GM12878 (cell line): ENCODE data around the gene MAD2L1BP. TPM values are rescaled to one million over a fixed set of nuclear protein-coding genes. Genes with fewer than 3 reads are reported as not detected.

Source experiments
- BACH1 ChIP-seq: fragments of 450-650 bp; IDR thresholded peaks from 2 replicates; pipeline ENCODE4 v1.6.1; 2017; ENCODE audit warnings: mild to moderate bottlenecking, borderline replicate concordance
- BHLHE40 ChIP-seq, 2 experiments: fragments of 450-650 bp in 1 of 2; IDR thresholded peaks; 2 replicates each; pipeline ENCODE4 v1.6.1; 2011 to 2017; ENCODE audit warnings: low read depth in 2 of 2, borderline replicate concordance in 1 of 2, improper control_type of control experiment in 1 of 2, low read length in 1 of 2, mild to moderate bottlenecking in 1 of 2
- EGR1 ChIP-seq, 2 experiments: IDR thresholded peaks; 1 replicate in 1 of 2; 2 replicates in 1 of 2; pipeline ENCODE4 v1.6.1; 2011 to 2012; ENCODE audit warnings: low read depth in 2 of 2, low read length in 2 of 2, borderline replicate concordance in 1 of 2, mild to moderate bottlenecking in 1 of 2, moderate library complexity in 1 of 2
- FOS ChIP-seq: IDR thresholded peaks from 3 replicates; pipeline ENCODE4 v1.6.1; 2011; ENCODE audit warnings: borderline replicate concordance; ENCODE audit not compliant: insufficient read length; ENCODE audit errors: extremely low read depth
- GABPA ChIP-seq: IDR thresholded peaks from 2 replicates; pipeline ENCODE4 v1.6.1; 2014; ENCODE audit warnings: antibody characterized with exemption, low read depth, mild to moderate bottlenecking, inconsistent platforms
- JUNB ChIP-seq: IDR thresholded peaks from 2 replicates; pipeline ENCODE4 v1.6.1; 2016; ENCODE audit warnings: antibody characterized with exemption, mild to moderate bottlenecking
- JUND ChIP-seq: IDR thresholded peaks from 2 replicates; pipeline ENCODE4 v1.6.1; 2012; ENCODE audit warnings: low read depth, mild to moderate bottlenecking, low read length, improper control_type of control experiment, moderate library complexity
- MTA2 ChIP-seq: fragments of 450-650 bp; IDR thresholded peaks from 2 replicates; pipeline ENCODE4 v1.6.1; 2016; ENCODE audit warnings: low read depth, mild to moderate bottlenecking, moderate library complexity
- NFIC ChIP-seq: IDR thresholded peaks from 2 replicates; pipeline ENCODE4 v1.6.1; 2012; ENCODE audit warnings: low read depth, mild to moderate bottlenecking, inconsistent platforms, low read length, moderate library complexity
- NFYA ChIP-seq: IDR thresholded peaks from 2 replicates; pipeline ENCODE4 v1.6.1; 2011; ENCODE audit warnings: low read depth, mild to moderate bottlenecking, low read length, improper control_type of control experiment, borderline replicate concordance
- RAD51 ChIP-seq: fragments of 450-650 bp; IDR thresholded peaks from 2 replicates; pipeline ENCODE4 v1.6.1; 2016; ENCODE audit warnings: moderate library complexity, mild to moderate bottlenecking, inconsistent platforms
- RELA ChIP-seq: fragments of 450-650 bp; IDR thresholded peaks from 2 replicates; pipeline ENCODE4 v1.8.0; 2014; ENCODE audit warnings: borderline replicate concordance; ENCODE audit not compliant: partially characterized antibody
- REST ChIP-seq: IDR thresholded peaks from 2 replicates; pipeline ENCODE4 v1.6.1; 2012; ENCODE audit warnings: mild to moderate bottlenecking, low read depth, low read length
- RFX5 ChIP-seq: IDR thresholded peaks from 2 replicates; pipeline ENCODE4 v1.6.1; 2011; ENCODE audit warnings: low read depth, low read length, improper control_type of control experiment
- SMARCA5 ChIP-seq: fragments of 450-650 bp; IDR thresholded peaks from 2 replicates; pipeline ENCODE4 v1.6.1; 2017; ENCODE audit warnings: mild to moderate bottlenecking
- STAT1 ChIP-seq: fragments of 450-650 bp; conservative IDR thresholded peaks from 2 replicates; pipeline ENCODE4 v1.6.1; 2014; ENCODE audit warnings: antibody characterized with exemption, mild to moderate bottlenecking
- TAF1 ChIP-seq: IDR thresholded peaks from 2 replicates; pipeline ENCODE4 v1.6.1; 2011; ENCODE audit warnings: mild to moderate bottlenecking, low read depth, low read length, borderline replicate concordance
- TARDBP ChIP-seq: IDR thresholded peaks from 2 replicates; pipeline ENCODE4 v1.6.1; 2016; ENCODE audit warnings: borderline replicate concordance
- TBL1XR1 ChIP-seq: IDR thresholded peaks from 2 replicates; pipeline ENCODE4 v1.6.1; 2012; ENCODE audit warnings: low read depth, low read length, improper control_type of control experiment
- WRNIP1 ChIP-seq: IDR thresholded peaks from 2 replicates; pipeline ENCODE4 v1.6.1; 2011; ENCODE audit warnings: low read depth, low read length, improper control_type of control experiment, borderline replicate concordance
- ZBTB40 ChIP-seq: fragments of 450-650 bp; IDR thresholded peaks from 2 replicates; pipeline ENCODE4 v1.6.1; 2016; ENCODE audit warnings: mild to moderate bottlenecking, moderate library complexity, borderline replicate concordance
- ZNF217 ChIP-seq: fragments of 450-650 bp; IDR thresholded peaks from 2 replicates; pipeline ENCODE4 v1.6.1; 2017; ENCODE audit warnings: antibody characterized with exemption, mild to moderate bottlenecking
- polyA plus RNA-seq, 11 experiments: library from polyadenylated mRNA; depleted of rRNA in 4 of 11; unstranded in 6 of 11; stranded (reverse) in 5 of 11; fragments of >200 nt; fragmentation: Nextera tagmentation in 4 of 11; fragmentation: Illumina TruSeq in 1 of 11; extraction: Ambion mirVana in 4 of 11; extraction: Trizol in 1 of 11; gene quantifications; 1 replicate in 1 of 11; 2 replicates in 10 of 11; pipeline versions ENCODE4 v1.2.1 to v1.2.3, GENCODE V29; 2011 to 2016; ENCODE audit warnings: inconsistent platforms in 2 of 11, missing spikeins in 2 of 11, low read depth in 1 of 11
- total RNA-seq, 4 experiments: library from RNA; depleted of rRNA in 3 of 4; stranded (reverse); fragments of >200 nt in 3 of 4; fragmentation: Illumina TruSeq in 1 of 4; extraction: Trizol in 1 of 4; gene quantifications; 2 replicates each; pipeline versions ENCODE4 v1.2.1 to v1.2.3, GENCODE V29; 2013 to 2021

The MAD2L1BP gene
- total and polyA plus RNA-seq, 10 of the 15 experiments (the other 5 are each of a cell fraction or from before 2014, with no cell fraction given): 39.2 to 155 (median 60.3) TPM

DNA sequence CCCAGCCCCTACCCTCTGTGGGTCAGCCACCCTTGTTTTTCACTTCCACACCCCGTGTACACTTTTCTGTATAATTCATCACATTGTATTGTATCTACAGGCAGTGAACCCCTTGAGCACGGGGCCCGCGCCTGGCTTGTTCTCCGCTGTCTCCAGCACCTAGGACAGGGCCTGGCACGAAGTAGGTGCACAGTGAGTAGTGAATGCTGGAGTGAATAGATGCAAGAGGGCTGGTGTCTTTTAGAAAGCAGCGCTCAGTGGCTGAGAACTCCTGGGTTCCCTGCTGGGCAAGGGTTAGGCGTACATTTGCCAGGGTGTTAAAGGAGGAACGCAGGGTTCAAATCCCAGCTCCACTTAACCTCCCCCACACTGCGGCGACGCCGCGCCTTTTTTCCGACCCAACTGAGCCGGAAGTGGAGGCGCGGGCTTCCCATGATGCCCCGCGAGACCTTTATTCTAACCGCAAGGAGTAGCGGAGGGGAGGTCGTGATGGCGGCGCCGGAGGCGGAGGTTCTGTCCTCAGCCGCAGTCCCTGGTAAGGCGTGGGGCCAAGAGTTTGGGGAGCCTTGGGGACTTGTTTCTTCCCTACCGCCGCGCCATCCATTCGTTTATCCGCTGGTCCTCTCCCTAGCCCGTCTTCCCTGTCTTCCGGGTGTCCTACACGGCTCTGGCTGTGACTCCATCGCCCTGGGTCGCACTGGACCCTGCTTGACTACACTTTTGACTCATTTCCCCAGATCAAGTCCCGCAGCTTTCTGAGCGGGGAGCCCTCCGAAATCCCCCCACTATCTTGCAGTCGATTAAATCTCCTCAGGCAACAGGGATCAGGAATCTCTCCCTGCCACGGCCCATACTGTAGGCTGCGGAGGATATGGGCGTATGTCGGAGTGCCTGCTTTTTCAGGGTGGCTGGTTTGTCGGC, at the start of gene MAD2L1BP (continued):
- TF ChIP-seq BACH1: no peak; the same call in 1 of the 2 replicates
- TF ChIP-seq GABPA: peak; percentile 72
- 0 out of 2 replicates have a peak, but pooled peaks have one; percentile 66 for TF ChIP-seq ZNF217
- TF ChIP-seq NFYA: no peak
- no peak for TF ChIP-seq NFIC
- TF ChIP-seq REST: peak; percentile 92
- TF ChIP-seq WRNIP1: no peak
- TF ChIP-seq JUNB: no peak
- TF ChIP-seq TARDBP: no peak
- peak; percentile 67 for TF ChIP-seq MTA2
- TF ChIP-seq JUND: no peak
- peak; percentile 80; the same call in 1 of the 2 replicates for TF ChIP-seq TAF1
- TF ChIP-seq RELA: peak; percentile 9
- TF ChIP-seq BHLHE40 (IDR thresholded peaks at IDR 0.05; ENCODE audit: borderline replicate concordance in 1 of 2, low read depth in 2 of 2, low read length in 1 of 2): peak in 1 of 2 experiments; percentile 61; a peak in 2 of 4 replicates
- peak; percentile 83; the same call in 1 of the 2 replicates for TF ChIP-seq SMARCA5
- TF ChIP-seq RFX5: no peak
- peak; percentile 65; the same call in 1 of the 2 replicates for TF ChIP-seq ZBTB40
- no peak for TF ChIP-seq RAD51
- TF ChIP-seq TBL1XR1: 0 out of 2 replicates have a peak, but pooled peaks have one; percentile 17
- TF ChIP-seq STAT1: 0 out of 2 replicates have a peak, but pooled peaks have one; percentile 39
- peak; percentile 6 to 84 for TF ChIP-seq EGR1 (IDR thresholded peaks at IDR 0.05; ENCODE audit: borderline replicate concordance in 1 of 2, low read depth in 2 of 2, low read length in 2 of 2)
- TF ChIP-seq FOS: no peak
